ENCODE data around the gene CCDC33. TPM values are rescaled to one million over a fixed set of nuclear protein-coding genes. Genes with fewer than 3 reads are reported as not detected.

Gene CCDC33
- total RNA-seq, 4 donors from 2014 or later, result not detected

DNA sequence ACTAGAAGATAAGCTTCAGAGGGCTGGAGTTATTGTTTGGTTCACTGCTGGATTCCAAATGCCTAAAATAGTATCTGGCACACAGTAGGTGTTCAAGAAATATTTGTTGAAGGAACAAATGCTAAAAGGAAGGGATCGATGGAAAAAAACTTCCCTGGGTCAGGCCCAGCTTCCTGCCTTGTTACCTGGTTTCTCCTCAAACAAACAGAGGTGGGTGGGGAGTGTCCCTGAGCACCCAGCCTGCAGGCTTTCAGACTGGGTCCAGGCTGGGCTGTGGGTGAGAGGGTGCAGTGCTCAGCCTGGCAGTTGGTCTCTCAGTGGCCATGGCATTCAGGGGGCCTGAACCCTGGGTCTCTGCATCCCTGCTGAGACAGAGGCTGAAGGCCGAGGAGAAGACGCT, 19.2 kb upstream of the CCDC33 start:
- Histone ChIP-seq H3K4me1 (peaks cover 0 to 8% (median 0%) of the 10 kb centered on the region in 4 donors), H3K4me3 (no peak overlapping the region), H3K36me3 (no peaks in the 10 kb centered on the region), H3K27me3 (peaks cover 0 to 3% of the 10 kb centered on the region in 2 donors), H3K9me3 (no peaks in the 10 kb centered on the region), H3K27ac (no peak overlapping the region)
- DNase-seq (ENCODE audit: low spot score in 2 of 2), result no peak
- 85 to 92% methylated on average over 3 of the region's 3 CpGs for WGBS, 2 donors
- TF ChIP-seq EP300 (IDR thresholded peaks at IDR 0.05) (no peak), POLR2A (IDR thresholded peaks at IDR 0.05) (no peak)
- TF ChIP-seq, protein P1, sequence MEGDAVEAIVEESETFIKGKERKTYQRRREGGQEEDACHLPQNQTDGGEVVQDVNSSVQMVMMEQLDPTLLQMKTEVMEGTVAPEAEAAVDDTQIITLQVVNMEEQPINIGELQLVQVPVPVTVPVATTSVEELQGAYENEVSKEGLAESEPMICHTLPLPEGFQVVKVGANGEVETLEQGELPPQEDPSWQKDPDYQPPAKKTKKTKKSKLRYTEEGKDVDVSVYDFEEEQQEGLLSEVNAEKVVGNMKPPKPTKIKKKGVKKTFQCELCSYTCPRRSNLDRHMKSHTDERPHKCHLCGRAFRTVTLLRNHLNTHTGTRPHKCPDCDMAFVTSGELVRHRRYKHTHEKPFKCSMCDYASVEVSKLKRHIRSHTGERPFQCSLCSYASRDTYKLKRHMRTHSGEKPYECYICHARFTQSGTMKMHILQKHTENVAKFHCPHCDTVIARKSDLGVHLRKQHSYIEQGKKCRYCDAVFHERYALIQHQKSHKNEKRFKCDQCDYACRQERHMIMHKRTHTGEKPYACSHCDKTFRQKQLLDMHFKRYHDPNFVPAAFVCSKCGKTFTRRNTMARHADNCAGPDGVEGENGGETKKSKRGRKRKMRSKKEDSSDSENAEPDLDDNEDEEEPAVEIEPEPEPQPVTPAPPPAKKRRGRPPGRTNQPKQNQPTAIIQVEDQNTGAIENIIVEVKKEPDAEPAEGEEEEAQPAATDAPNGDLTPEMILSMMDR (IDR thresholded peaks at IDR 0.05), result no peak

DNA sequence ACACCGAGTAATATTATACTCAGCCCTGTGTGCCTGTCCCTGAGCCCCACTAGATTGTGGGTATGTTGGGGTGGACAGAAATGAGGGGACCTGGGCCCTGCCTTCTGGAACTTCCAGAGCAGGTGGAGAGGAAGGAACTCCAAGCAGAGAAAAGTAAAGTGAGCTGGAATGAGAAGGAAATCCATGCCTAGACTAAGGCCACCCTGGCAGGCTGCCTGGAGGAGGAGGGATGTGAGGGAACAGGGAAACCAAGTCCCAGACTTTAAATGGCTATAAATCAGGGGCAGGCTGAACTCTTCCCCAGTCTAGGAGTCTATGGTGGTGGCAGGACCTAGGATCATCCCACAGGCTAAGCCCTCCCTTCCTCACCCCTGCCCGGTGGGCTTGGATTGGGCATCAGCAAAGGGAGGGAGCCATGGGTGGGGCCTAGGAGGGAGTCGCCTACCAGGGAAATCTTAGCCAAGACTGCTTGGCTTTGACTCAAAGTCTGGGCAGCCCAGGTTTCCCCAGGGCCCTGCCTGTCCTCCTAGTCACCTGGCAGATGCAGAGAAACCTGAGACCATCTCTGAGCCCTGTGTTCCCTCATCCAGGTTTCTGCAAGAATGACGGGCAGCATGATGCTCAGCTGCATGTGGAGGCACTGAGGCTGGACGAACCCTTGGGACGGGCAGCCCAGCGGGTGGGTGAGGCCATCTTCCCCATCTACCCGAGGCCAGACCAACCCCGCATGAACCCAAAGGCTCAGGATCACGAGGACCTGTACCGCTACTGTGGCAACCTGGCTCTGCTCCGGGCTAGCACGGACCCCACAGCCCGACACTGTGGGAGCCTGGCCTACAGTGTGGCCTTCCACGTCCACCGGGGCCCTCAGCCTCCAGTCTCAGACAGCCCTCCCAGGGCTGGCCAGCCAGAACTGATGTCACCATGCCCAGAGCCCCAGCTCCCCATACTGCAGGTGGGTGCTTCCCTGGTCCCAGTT, 17.9 kb upstream of the CCDC33 start:
- Histone ChIP-seq H3K4me1 (peaks cover 0 to 17% (median 0%) of the 10 kb centered on the region in 4 donors), H3K9me3 (no peaks in the 10 kb centered on the region), H3K27ac (no peak overlapping the region), H3K27me3 (peaks cover 0 to 11% of the 10 kb centered on the region in 2 donors), H3K36me3 (no peaks in the 10 kb centered on the region), H3K4me3 (no peak overlapping the region)
- no peak for DNase-seq (ENCODE audit: low spot score in 2 of 2)
- TF ChIP-seq POLR2A (IDR thresholded peaks at IDR 0.05) (no peak), EP300 (IDR thresholded peaks at IDR 0.05) (no peak)
- TF ChIP-seq, protein P1 (IDR thresholded peaks at IDR 0.05), result no peak
- WGBS, 2 donors, result 90 to 93% methylated on average over 2 to 16 of the region's 16 CpGs

DNA sequence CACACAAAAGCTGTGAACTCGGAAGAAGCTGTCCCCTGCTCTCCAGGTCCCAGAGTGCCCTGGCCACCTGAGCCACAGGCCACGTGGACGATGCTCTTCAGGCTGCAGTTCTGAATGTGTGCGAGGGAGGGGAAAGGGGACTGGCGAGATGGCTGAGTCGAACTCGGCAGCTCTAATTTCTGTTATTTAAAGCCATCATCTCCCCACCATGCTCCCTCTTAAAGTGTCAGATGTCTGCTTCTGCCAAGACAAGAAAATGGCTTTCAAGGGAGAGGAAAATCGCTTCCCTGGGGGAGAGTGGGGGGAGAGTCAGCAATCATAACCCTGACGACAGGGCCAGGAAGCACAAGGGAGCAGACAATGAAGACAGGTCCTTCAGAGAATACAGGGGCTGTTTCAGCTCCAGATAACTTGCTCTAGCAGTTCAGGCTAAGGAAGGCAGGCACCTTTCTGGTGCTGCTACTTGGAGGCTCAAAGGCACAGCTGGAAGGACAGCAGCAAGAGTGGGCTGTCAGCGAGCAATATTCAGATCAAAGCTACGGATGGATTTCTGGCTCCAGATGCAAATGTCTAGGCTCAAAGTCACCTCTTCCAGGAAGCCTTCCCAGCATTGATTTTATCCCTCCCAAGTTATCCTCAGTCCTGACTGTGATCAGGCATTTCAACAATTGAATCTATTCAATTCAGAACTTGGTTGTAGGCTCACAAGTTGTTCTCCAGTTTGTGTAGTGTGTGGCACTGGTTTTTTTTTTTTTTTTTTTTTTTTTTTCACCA, 15.5 kb upstream of the CCDC33 start:
- WGBS, 2 donors, result 58 to 66% methylated on average over 11 of the region's 11 CpGs
- H3K27ac ChIP-seq, result no peak overlapping the region
- TF ChIP-seq, protein P1 (IDR thresholded peaks at IDR 0.05), result no peak
- TF ChIP-seq POLR2A (IDR thresholded peaks at IDR 0.05) (no peak), EP300 (IDR thresholded peaks at IDR 0.05) (no peak)

DNA sequence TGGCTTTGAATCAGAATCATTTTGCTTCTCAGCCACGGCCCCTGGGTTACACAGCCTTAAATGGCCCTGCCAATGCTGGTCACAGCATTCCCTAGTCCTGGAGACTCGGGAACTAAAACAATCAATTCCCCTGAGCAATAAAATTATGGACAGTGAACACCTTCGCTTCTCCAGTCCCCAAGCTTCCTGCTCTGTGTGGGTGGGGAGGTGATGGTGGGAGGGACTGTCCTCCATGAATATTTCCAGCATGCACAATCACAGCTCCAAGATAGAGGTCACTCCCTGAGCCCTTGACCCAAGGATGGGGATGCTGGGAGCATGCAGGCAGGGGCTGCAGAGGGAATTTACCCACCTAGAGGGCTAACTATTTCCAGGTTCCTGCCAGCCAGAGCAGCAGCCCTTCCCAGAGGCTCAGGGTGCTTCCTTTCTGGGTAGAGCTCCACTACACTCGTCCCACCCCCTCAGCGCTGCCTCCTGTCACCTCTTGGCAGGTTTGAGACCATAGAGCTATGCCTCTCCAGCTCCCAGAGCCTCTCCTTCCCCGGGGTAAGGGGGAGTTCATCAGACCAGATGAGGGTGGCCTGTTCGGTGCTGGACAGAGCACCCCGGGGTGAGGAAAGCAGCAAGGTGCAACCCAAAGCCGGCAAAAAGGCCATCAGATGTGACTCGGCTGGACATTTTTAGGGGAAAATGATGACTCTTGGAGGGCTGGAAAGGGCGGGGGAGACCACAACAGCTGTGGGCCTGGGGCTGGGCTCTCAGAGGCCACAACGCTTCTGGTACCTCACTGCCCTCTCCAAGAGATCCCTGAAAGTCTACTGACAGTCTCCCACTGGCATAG, 14.5 kb upstream of the CCDC33 start:
- no peaks in the 10 kb centered on the region for H3K9me3 ChIP-seq
- H3K36me3 ChIP-seq, result no peaks in the 10 kb centered on the region
- H3K4me3 ChIP-seq, result no peak overlapping the region
- WGBS, 2 donors, result 32 to 45% methylated on average over 11 of the region's 12 CpGs
- peaks cover 0 to 24% of the 10 kb centered on the region in 2 donors for H3K27me3 ChIP-seq
- no peak overlapping the region for H3K27ac ChIP-seq
- TF ChIP-seq POLR2A (IDR thresholded peaks at IDR 0.05) (no peak), EP300 (IDR thresholded peaks at IDR 0.05) (no peak)
- TF ChIP-seq, protein P1 (IDR thresholded peaks at IDR 0.05), result no peak
- H3K4me1 ChIP-seq, result peaks cover 0 to 17% (median 0%) of the 10 kb centered on the region in 4 donors
- no peak for DNase-seq (ENCODE audit: low spot score in 2 of 2)

More for the DNA sequence above, 15.5 kb upstream of the CCDC33 start:
- H3K9me3 ChIP-seq, result no peaks in the 10 kb centered on the region
- H3K4me3 ChIP-seq, result no peak overlapping the region
- no peaks in the 10 kb centered on the region for H3K36me3 ChIP-seq
- peaks cover 0 to 24% of the 10 kb centered on the region in 2 donors for H3K27me3 ChIP-seq
- H3K4me1 ChIP-seq, result peaks cover 0 to 17% (median 0%) of the 10 kb centered on the region in 4 donors
- no peak for DNase-seq (ENCODE audit: low spot score in 2 of 2)
